ENCODE measurements around the gene TSPO2.

DNA sequence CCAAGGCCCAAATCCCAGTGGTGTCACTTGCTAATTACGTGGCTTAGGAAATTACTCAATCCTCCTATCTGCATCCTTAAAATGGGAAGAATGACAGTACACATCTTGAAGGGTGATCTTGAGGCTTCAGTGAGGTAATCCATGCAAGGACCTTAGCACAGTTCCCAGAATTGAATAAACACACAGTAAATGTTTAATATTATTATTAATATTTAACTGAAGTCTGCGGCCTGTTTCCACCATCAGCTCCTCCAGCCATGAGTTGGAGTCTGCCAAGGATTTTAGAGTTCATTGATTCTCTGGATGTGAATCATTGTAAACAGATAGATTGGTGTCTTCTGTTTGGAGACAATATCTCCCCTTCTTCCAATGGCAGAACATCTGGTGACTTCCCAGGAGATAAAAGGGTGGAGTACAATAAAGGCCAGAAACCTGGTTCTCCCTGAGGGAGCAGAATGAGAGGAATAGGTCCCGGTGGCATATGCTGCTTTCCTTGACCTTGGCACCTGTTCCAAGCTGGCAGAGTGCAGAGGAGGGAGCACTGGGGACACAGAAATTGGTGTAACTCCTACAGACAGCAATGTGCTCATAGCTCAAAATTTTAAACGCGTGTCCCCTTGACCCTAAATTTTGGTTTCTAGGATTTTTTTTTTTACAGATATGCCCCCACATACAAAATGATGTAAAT, 28.7 kb upstream of the TSPO2 start:
- TF ChIP-seq EZH2phosphoT487 (IDR thresholded peaks at IDR 0.05) (no peak), EZH2 (IDR thresholded peaks at IDR 0.05) (no peak)
- TF ChIP-seq, protein P1, sequence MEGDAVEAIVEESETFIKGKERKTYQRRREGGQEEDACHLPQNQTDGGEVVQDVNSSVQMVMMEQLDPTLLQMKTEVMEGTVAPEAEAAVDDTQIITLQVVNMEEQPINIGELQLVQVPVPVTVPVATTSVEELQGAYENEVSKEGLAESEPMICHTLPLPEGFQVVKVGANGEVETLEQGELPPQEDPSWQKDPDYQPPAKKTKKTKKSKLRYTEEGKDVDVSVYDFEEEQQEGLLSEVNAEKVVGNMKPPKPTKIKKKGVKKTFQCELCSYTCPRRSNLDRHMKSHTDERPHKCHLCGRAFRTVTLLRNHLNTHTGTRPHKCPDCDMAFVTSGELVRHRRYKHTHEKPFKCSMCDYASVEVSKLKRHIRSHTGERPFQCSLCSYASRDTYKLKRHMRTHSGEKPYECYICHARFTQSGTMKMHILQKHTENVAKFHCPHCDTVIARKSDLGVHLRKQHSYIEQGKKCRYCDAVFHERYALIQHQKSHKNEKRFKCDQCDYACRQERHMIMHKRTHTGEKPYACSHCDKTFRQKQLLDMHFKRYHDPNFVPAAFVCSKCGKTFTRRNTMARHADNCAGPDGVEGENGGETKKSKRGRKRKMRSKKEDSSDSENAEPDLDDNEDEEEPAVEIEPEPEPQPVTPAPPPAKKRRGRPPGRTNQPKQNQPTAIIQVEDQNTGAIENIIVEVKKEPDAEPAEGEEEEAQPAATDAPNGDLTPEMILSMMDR (IDR thresholded peaks at IDR 0.05), result no peak

All from neural progenitor cell (in vitro differentiated cells).